ENCODE measurements around the gene STIP1. TPM values are rescaled to one million over a fixed set of nuclear protein-coding genes. Genes with fewer than 3 reads are reported as not detected.

Gene STIP1
- total RNA-seq = 100 to 1,000 TPM in 2 of 4 donors, 10 to 100 TPM in 2; 80.8 to 116 (median 106) TPM

- Histone ChIP-seq H3K9me3 (no peaks in the 10 kb centered on the region), H3K36me3 (no peaks in the 10 kb centered on the region), H3K27me3 (no peaks in the 10 kb centered on the region), H3K4me3 (replicated peaks in 1 of 3) (peak within 1 kb of the TSS; percentile 17 to 55 (median 53)), H3K4me1 (peaks cover 40 to 59% of the 10 kb centered on the region in 2 donors), H3K27ac (peak within 1 kb of the TSS; percentile 60 to 99 (median 98))
- WGBS, 2 donors = 1% methylated on average over 25 to 32 of the region's 74 CpGs
- peak in 1 of 6 experiments; percentile 28 for TF ChIP-seq CTCF (IDR thresholded peaks at IDR 0.05)
- no peak for TF ChIP-seq POLR2A (IDR thresholded peaks at IDR 0.05)
- intact Hi-C loops (cut with DNase I) = no loop called here
- peak; percentile 99 for DNase-seq
Measured at GRCh38 chr11:64185693-64186491, at the start of gene STIP1. STIP1 (plus strand) TSS chr11:64186171; CDS start chr11:64186262, 91 bp downstream.

GRCh38 chr11:64136765-64137441 lies 49.1 kb upstream of the STIP1 start:
- Histone ChIP-seq H3K27ac (no peak overlapping the region), H3K9me3 (no peaks in the 10 kb centered on the region), H3K36me3 (no peaks in the 10 kb centered on the region), H3K27me3 (no peaks in the 10 kb centered on the region), H3K4me1 (peaks cover 26 to 29% of the 10 kb centered on the region in 2 donors), H3K4me3 (replicated peaks in 1 of 3) (no peak overlapping the region)
- DNase-seq = no peak
- WGBS, 2 donors = 75 to 85% methylated on average over 17 of the region's 17 CpGs
- no peak for TF ChIP-seq CTCF (IDR thresholded peaks at IDR 0.05)
- TF ChIP-seq POLR2A (IDR thresholded peaks at IDR 0.05) = no peak
- intact Hi-C loops (cut with DNase I) = no loop called here

- Histone ChIP-seq H3K4me1 (peaks cover 18 to 22% of the 10 kb centered on the region in 2 donors), H3K4me3 (replicated peaks in 1 of 3) (no peak overlapping the region), H3K9me3 (no peaks in the 10 kb centered on the region), H3K27ac (no peak overlapping the region), H3K27me3 (no peaks in the 10 kb centered on the region), H3K36me3 (no peaks in the 10 kb centered on the region)
- TF ChIP-seq POLR2A (IDR thresholded peaks at IDR 0.05) (no peak), CTCF (IDR thresholded peaks at IDR 0.05) (no peak)
- intact Hi-C loops (cut with DNase I) = no loop called here
- DNase-seq = no peak
- 71 to 72% methylated on average over 16 of the region's 16 CpGs for WGBS, 2 donors
Measured at GRCh38 chr11:64138398-64138797, 47.6 kb upstream of the STIP1 start.

GRCh38 chr11:64139049-64139448 lies 46.9 kb upstream of the STIP1 start:
- Histone ChIP-seq H3K4me3 (replicated peaks in 1 of 3) (no peak overlapping the region), H3K9me3 (no peaks in the 10 kb centered on the region), H3K4me1 (peaks cover 18 to 22% of the 10 kb centered on the region in 2 donors), H3K27ac (no peak overlapping the region), H3K36me3 (no peaks in the 10 kb centered on the region), H3K27me3 (no peaks in the 10 kb centered on the region)
- no peak for TF ChIP-seq CTCF (IDR thresholded peaks at IDR 0.05)
- TF ChIP-seq POLR2A (IDR thresholded peaks at IDR 0.05) = no peak
- 95% methylated on average over 15 of the region's 15 CpGs for WGBS, 2 donors
- intact Hi-C loops (cut with DNase I) = no loop called here
- no peak for DNase-seq

- DNase-seq = peak; percentile 18 to 49
- no peak for TF ChIP-seq CTCF (IDR thresholded peaks at IDR 0.05)
- no peak for TF ChIP-seq POLR2A (IDR thresholded peaks at IDR 0.05)
- intact Hi-C loops (cut with DNase I) = no loop called here
Measured at GRCh38 chr11:64140082-64140481, 45.9 kb upstream of the STIP1 start.

More at GRCh38 chr11:64140082-64140481, 45.9 kb upstream of the STIP1 start:
- H3K27ac ChIP-seq = peak overlapping the region in 1 of 3 donors; percentile 39
- WGBS, 2 donors = 78 to 91% methylated on average over 6 to 8 of the region's 8 CpGs
- H3K36me3 ChIP-seq = no peaks in the 10 kb centered on the region
- H3K9me3 ChIP-seq = no peaks in the 10 kb centered on the region
- H3K4me1 ChIP-seq = peaks cover 18 to 22% of the 10 kb centered on the region in 2 donors
- H3K4me3 ChIP-seq (replicated peaks in 1 of 3) = no peak overlapping the region
- no peaks in the 10 kb centered on the region for H3K27me3 ChIP-seq
